Measurements from ENCODE around the gene DNAJC8. TPM values are rescaled to one million over a fixed set of nuclear protein-coding genes. Genes with fewer than 3 reads are reported as not detected.

Gene DNAJC8
- total RNA-seq, 2 experiments from 2014 or later, result 99.0 to 102 TPM

DNA sequence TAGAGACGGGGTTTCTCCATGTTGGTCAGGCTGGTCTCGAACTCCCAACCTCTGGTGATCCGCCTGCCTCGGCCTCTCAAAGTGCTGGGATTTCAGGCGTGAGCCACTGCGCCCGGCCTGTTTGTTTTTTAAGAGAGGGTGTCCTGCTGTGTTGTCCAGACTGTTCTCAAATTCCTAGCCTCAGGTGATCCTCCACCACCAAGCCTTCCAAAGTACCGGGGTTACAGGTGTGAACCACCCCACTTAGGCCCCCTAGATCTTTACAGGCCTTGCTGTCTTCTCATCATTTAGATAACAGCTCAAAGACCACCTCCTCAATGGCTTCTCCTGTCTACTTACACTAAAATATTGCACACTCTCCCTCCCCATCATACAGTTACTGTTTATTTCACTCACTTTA is 32.7 kb upstream of the DNAJC8 start:
- Mint-ChIP-seq H3K9me3 (no peaks in the 10 kb centered on the region), H3K4me1 (ENCODE audit: low read depth) (peaks cover 16% of the 10 kb centered on the region), H3K4me3 (no peak overlapping the region), H3K27ac (no peak overlapping the region), H3K36me3 (peaks cover 8% of the 10 kb centered on the region), H3K27me3 (no peaks in the 10 kb centered on the region)
- DNase-seq, result no peak
- CTCF ChIA-PET, result interaction anchor here (0.5 to 4.6 kb wide), 2 partner anchors 16 to 114 kb away, joined by 3 to 20 read pairs; no protein-coding TSS in a partner anchor
- intact Hi-C loops (cut with micrococcal nuclease), result no loop called here
- POLR2A ChIA-PET, result no interaction called here

GRCh38 chr1:28264897-28265296 is 32.1 kb upstream of the DNAJC8 start:
- Mint-ChIP-seq H3K27ac (no peak overlapping the region), H3K9me3 (no peaks in the 10 kb centered on the region), H3K4me3 (no peak overlapping the region), H3K36me3 (peaks cover 8% of the 10 kb centered on the region), H3K4me1 (ENCODE audit: low read depth) (peaks cover 17% of the 10 kb centered on the region), H3K27me3 (no peaks in the 10 kb centered on the region)
- POLR2A ChIA-PET, result no interaction called here
- intact Hi-C loops (cut with micrococcal nuclease), result no loop called here
- DNase-seq, result no peak
- CTCF ChIA-PET, result interaction anchor here (1.5 to 4.6 kb wide), 2 partner anchors 8 to 16 kb away, joined by 3 to 20 read pairs; no protein-coding TSS in a partner anchor

- intact Hi-C loops (cut with micrococcal nuclease), result no loop called here
- Mint-ChIP-seq H3K4me1 (ENCODE audit: low read depth) (peaks cover 40% of the 10 kb centered on the region), H3K27me3 (no peaks in the 10 kb centered on the region), H3K4me3 (peak overlapping the region; percentile 74), H3K9me3 (no peaks in the 10 kb centered on the region), H3K27ac (no peak overlapping the region), H3K36me3 (peaks cover 8% of the 10 kb centered on the region)
- ChIA-PET POLR2A (interaction anchor here (1.2 to 3.7 kb wide), 7 partner anchors 8 to 108 kb away, joined by 3 to 61 read pairs (median 6); partner anchors contain the start of genes ATP5IF1, MED18 and PHACTR4), CTCF (interaction anchor here (0.6 to 1.8 kb wide), 3 partner anchors 12 to 66 kb away, joined by 3 to 16 read pairs (median 3); no protein-coding TSS in a partner anchor)
- no peak for DNase-seq
Observed at GRCh38 chr1:28260803-28261174, 28.0 kb upstream of the DNAJC8 start.

DNA sequence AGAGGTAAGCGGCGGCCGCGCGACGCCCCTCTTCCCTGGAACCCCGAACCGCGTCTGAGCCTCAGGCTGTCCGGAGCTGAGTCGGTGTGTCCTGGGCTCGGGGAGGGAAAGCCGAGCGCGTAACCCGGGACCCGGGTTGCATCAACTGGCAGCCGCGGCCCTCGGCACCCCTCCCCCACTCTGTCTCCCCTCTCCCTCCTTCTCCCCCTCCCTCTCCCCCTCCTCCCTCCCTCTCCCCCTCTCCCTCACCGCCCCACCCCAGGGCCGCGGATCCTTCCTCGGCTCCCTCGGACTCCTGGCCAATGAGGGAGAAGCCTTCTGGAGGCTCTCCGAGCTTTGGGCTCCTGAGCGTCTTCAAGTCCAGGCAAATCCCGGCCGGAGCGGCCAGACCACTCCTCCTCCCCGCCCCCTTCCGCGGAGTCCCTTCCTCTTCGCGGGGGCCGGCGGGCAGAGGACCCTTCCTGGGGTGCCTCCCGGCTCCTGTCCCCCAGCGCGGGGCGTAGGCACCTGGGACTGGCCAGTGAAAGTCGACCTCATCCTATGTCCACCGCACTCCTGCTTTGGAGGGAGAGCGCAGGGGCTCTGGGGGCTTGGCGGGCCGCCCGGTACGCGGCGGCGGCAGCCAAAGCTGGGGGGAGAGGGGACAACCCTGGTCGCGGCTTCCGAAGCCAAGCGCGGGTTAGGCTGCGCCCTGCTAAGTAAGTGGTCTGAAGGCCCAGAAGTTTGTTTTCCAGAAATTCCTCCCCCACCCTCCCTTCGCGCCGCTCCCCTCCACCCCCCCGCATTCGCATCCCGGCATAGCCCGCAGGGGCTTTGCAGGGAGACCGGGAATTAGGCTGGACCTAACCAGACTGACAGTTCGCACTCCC is 27.3 kb upstream of the DNAJC8 start:
- intact Hi-C loops (cut with micrococcal nuclease), result loop anchor here (1.0 kb wide), 2 partner anchors 12 to 68 kb away; no protein-coding TSS in a partner anchor
- H3K4me1 Mint-ChIP-seq (ENCODE audit: low read depth), result peaks cover 43% of the 10 kb centered on the region

DNA sequence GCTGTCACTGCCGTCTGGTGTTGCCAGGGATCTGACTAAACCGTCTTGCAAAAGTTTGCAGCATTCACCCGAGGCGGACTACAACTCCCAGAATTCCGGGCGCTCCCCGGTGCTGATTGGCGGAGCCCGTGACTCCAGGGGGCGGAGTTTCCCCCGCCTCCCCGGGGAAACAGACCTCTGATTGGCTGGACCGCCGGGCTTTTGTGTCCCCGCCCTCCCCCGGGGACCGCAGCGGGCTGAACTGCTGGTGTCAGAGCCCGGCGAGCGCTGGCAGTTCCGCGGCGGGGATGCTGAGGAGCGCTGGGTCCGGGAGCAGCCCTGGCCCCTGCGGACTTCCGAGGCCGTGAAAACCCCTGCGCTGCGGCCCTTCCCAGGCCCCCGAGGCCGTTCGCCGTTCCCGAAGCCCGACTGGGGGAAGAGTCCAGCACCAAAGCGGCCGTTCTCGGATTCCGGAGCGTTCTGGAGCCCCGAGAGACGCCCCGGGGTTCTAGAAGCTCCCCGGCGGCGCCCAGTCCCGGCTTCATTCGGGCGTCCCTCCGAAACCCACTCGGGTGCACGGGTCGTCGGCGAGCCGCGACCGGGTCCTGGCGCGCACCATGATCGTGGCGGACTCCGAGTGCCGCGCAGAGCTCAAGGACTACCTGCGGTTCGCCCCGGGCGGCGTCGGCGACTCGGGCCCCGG is 26.6 kb upstream of the DNAJC8 start, which contains the start of gene SESN2:
Gene SESN2, plus strand, starts transcription at position 267 of the 682 bp plus-strand sequence. Its CDS starts 330 bp downstream, at position 597.
- no peaks in the 10 kb centered on the region for H3K27me3 Mint-ChIP-seq
- DNase-seq, result peak; percentile 100
- peak within 1 kb of the TSS; percentile 84 for H3K27ac Mint-ChIP-seq
- peaks cover 8% of the 10 kb centered on the region for H3K36me3 Mint-ChIP-seq
- H3K4me3 Mint-ChIP-seq, result peak within 1 kb of the TSS; percentile 74
- no peaks in the 10 kb centered on the region for H3K9me3 Mint-ChIP-seq
- peaks cover 45% of the 10 kb centered on the region for H3K4me1 Mint-ChIP-seq (ENCODE audit: low read depth)
- ChIA-PET POLR2A (interaction anchor here (0.6 to 3.7 kb wide), 9 partner anchors 9 to 323 kb away, joined by 3 to 61 read pairs (median 6); partner anchors contain the start of genes ATP5IF1 and MED18), CTCF (interaction anchor here (0.9 to 4.5 kb wide), 4 partner anchors 11 to 101 kb away, joined by 3 to 61 read pairs (median 4); no protein-coding TSS in a partner anchor)
- intact Hi-C loops (cut with micrococcal nuclease), result loop anchor here (1.0 kb wide), 2 partner anchors 11 to 69 kb away; no protein-coding TSS in a partner anchor

More for the DNA sequence above, 27.3 kb upstream of the DNAJC8 start:
- Mint-ChIP-seq H3K36me3 (peaks cover 8% of the 10 kb centered on the region), H3K9me3 (no peaks in the 10 kb centered on the region), H3K27me3 (no peaks in the 10 kb centered on the region), H3K4me3 (peak overlapping the region; percentile 74), H3K27ac (no peak overlapping the region)
- DNase-seq, result peak; percentile 50
- POLR2A ChIA-PET, result interaction anchor here (0.6 to 3.7 kb wide), 10 partner anchors 9 to 322 kb away, joined by 3 to 61 read pairs (median 5); partner anchors contain the start of genes ATP5IF1, MED18 and PHACTR4
- CTCF ChIA-PET, result interaction anchor here (0.6 to 4.5 kb wide), 5 partner anchors 11 to 100 kb away, joined by 3 to 61 read pairs (median 4); no protein-coding TSS in a partner anchor

DNA sequence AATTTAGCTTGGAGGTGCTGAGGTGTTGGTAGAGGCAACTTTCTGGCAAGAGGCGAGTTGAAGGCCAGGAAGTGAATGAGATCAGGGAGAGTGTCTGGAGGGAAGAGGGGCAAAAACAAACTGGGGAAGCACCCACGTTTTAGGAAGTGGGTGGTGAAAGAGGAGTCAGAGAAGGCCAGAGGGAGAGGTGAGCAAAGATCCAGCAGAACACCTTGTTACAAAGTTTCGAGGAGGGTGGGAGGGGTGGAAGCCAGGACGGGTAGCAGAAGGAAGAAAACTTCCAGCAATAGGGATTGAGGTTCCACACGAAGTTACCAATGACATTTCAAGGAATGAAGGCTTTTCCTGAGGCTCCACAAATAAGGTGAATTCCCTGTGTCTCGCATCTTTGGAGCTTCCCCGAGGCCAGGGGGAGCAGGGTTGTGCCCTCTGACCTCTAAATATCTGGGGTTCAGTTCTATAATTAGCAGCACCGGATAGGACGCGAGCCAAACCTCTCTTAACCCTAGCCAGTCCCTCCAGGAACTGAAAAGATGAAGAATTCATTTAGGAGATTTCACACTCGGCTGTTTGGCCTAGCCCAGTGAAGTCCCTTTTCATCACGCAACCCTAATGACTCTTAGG is 25.9 kb upstream of the DNAJC8 start:
- H3K9me3 Mint-ChIP-seq, result no peaks in the 10 kb centered on the region
- CTCF ChIA-PET, result interaction anchor here (0.7 to 4.5 kb wide), 6 partner anchors 10 to 220 kb away, joined by 3 to 61 read pairs (median 4); partner anchors contain the start of gene PHACTR4
- H3K27me3 Mint-ChIP-seq, result no peaks in the 10 kb centered on the region
- H3K4me1 Mint-ChIP-seq (ENCODE audit: low read depth), result peaks cover 45% of the 10 kb centered on the region
- POLR2A ChIA-PET, result interaction anchor here (0.8 to 3.7 kb wide), 9 partner anchors 10 to 265 kb away, joined by 3 to 61 read pairs (median 6); partner anchors contain the start of genes ATP5IF1 and MED18
- DNase-seq, result peak; percentile 41
- intact Hi-C loops (cut with micrococcal nuclease), result loop anchor here (1.0 kb wide), 2 partner anchors 10 to 70 kb away; no protein-coding TSS in a partner anchor
- peak overlapping the region; percentile 74 for H3K4me3 Mint-ChIP-seq
- peaks cover 8% of the 10 kb centered on the region for H3K36me3 Mint-ChIP-seq
- peak overlapping the region; percentile 84 for H3K27ac Mint-ChIP-seq

DNA sequence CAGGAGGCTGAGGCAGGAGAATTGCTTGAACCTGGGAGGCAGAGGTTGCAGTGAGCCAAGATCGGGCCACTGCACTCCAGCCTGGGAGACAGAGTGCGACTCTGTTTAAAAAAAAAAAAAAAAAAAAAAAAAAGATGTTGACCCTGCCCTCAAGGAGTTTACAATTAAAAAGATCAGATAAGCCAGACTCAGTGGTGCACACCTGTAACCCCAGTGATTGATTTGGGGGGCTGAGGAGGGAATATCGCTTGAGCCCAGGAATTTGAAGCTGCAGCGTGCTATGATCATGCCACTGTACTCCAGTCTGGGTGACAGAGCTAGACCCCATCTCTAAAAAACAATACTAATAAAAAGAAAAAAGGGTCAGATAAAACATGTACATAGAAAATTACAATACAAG is 24.9 kb upstream of the DNAJC8 start:
- DNase-seq, result no peak
- CTCF ChIA-PET, result interaction anchor here (0.9 to 4.5 kb wide), 4 partner anchors 9 to 166 kb away, joined by 4 to 61 read pairs (median 4); partner anchors contain the start of gene PHACTR4
- intact Hi-C loops (cut with micrococcal nuclease), result no loop called here
- H3K9me3 Mint-ChIP-seq, result no peaks in the 10 kb centered on the region
- H3K4me3 Mint-ChIP-seq, result no peak overlapping the region
- H3K4me1 Mint-ChIP-seq (ENCODE audit: low read depth), result peaks cover 41% of the 10 kb centered on the region
- peak overlapping the region; percentile 84 for H3K27ac Mint-ChIP-seq
- H3K36me3 Mint-ChIP-seq, result peaks cover 8% of the 10 kb centered on the region
- no peaks in the 10 kb centered on the region for H3K27me3 Mint-ChIP-seq
- POLR2A ChIA-PET, result interaction anchor here (0.8 to 3.7 kb wide), 6 partner anchors 9 to 266 kb away, joined by 3 to 61 read pairs (median 5); partner anchors contain the start of gene MED18

DNA sequence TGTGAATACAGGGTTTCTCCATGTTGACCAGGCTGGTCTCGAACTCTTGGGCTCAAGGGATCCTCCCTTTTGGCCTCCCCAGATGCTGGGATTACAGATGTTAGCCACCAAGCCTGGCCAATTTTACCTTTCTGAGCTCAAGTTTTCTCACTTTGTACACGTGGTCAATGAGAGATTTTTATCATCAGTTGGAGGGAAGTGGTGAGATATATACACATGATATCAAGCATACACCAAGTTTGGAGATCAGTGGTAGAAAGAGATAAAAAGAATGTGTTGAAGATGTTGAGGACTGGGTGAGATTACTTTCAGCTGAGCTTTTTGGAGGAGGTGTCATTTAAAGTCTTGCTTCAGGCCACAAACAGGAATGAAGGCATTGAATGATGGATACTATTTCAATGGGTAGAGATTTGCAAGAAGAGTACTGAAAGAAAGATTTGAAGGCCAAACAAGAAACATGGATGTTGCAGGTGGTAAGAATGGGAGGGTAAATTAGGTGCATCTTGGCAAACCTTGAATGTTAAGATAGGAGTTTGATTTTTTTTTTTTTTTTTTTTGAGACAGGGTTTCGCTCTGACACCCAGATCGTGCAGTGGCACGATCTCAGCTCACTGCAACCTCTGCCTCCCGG is 23.5 kb upstream of the DNAJC8 start:
- CTCF ChIA-PET, result interaction anchor here (4.5 kb wide), 1 partner anchor 8 kb away, joined by 61 read pairs; no protein-coding TSS in a partner anchor
- intact Hi-C loops (cut with micrococcal nuclease), result no loop called here
- peak overlapping the region; percentile 80 for H3K27ac Mint-ChIP-seq
- no peaks in the 10 kb centered on the region for H3K27me3 Mint-ChIP-seq
- H3K4me3 Mint-ChIP-seq, result peak overlapping the region; percentile 6
- no peak for DNase-seq
- no peaks in the 10 kb centered on the region for H3K9me3 Mint-ChIP-seq
- POLR2A ChIA-PET, result interaction anchor here (0.6 to 1.7 kb wide), 5 partner anchors 10 to 251 kb away, joined by 3 to 7 read pairs (median 5); partner anchors contain the start of gene MED18
- H3K4me1 Mint-ChIP-seq (ENCODE audit: low read depth), result peaks cover 38% of the 10 kb centered on the region
- H3K36me3 Mint-ChIP-seq, result peaks cover 6% of the 10 kb centered on the region

GRCh38 chr1:28249866-28250295 is 17.1 kb upstream of the DNAJC8 start:
- Mint-ChIP-seq H3K27me3 (no peaks in the 10 kb centered on the region), H3K27ac (peak overlapping the region; percentile 91), H3K9me3 (no peaks in the 10 kb centered on the region), H3K36me3 (no peaks in the 10 kb centered on the region), H3K4me3 (no peak overlapping the region), H3K4me1 (ENCODE audit: low read depth) (peaks cover 34% of the 10 kb centered on the region)
- CTCF ChIA-PET, result interaction anchor here (1.0 to 4.2 kb wide), 10 partner anchors 11 to 160 kb away, joined by 3 to 50 read pairs (median 13); partner anchors contain the start of genes ATP5IF1 and MED18
- intact Hi-C loops (cut with micrococcal nuclease), result loop anchor here (5.0 kb wide), 2 partner anchors 332 to 397 kb away; partner anchors contain the start of gene RNU11
- no peak for DNase-seq
- POLR2A ChIA-PET, result interaction anchor here (0.5 to 4.5 kb wide), 9 partner anchors 10 to 907 kb away, joined by 3 to 61 read pairs (median 9); partner anchors contain the start of genes ATP5IF1, EYA3, MED18 and RCC1

All from activated CD4-positive, alpha-beta memory T cell treated with anti-CD3 and anti-CD28 coated beads for 36 hours (primary cell).